ENCODE results near the gene NUFIP1. TPM values are rescaled to one million over a fixed set of nuclear protein-coding genes. Genes with fewer than 3 reads are reported as not detected.

The NUFIP1 gene
- total RNA-seq, 1 experiment from 2014 or later, result 7.3 TPM

GRCh38 chr13:44917589-44918325, 71.5 kb downstream of the NUFIP1 start:
- TF ChIP-seq EZH2 (IDR thresholded peaks at IDR 0.05; ENCODE audit: low read depth) (no peak), CTCF (conservative IDR thresholded peaks at IDR 0.05) (peak; percentile 37; the same call in 1 of the 2 replicates)
- ChIA-PET POLR2A (ENCODE audit: unreplicated experiment) (interaction anchor here (1.4 kb wide), 1 partner anchor 203 kb away, joined by 6 read pairs; no protein-coding TSS in a partner anchor), CTCF (interaction anchor here (0.9 kb wide), 1 partner anchor 14 kb away, joined by 4 read pairs; no protein-coding TSS in a partner anchor)

GRCh38 chr13:44912278-44913016, 76.8 kb downstream of the NUFIP1 start:
- H3K4me1 ChIP-seq (replicated peaks; ENCODE audit: insufficient read depth), result 0 out of 2 replicates have a peak, but pooled peaks cover 11% of the 10 kb centered on the region
- peaks cover 9% of the 10 kb centered on the region; the same call in 1 of the 2 replicates for H3F3A ChIP-seq (ENCODE audit: insufficient read depth, low read depth)
- BruUV-seq (replicated peaks), result no TSS peak
- peaks cover 11% of the 10 kb centered on the region for H3K9me3 ChIP-seq (ENCODE audit: insufficient read depth, low read depth)
- ChIA-PET POLR2A (ENCODE audit: unreplicated experiment) (no interaction called here), CTCF (no interaction called here)
- H4K20me1 ChIP-seq (ENCODE audit: insufficient read depth), result no peaks in the 10 kb centered on the region
- no peak for DNase-seq
- no peak overlapping the region for H3K4me2 ChIP-seq
- intact Hi-C loops (cut with micrococcal nuclease; ENCODE audit: unreplicated experiment), result no loop called here
- no peak overlapping the region for H3K27ac ChIP-seq
- H3K9me2 ChIP-seq (ENCODE audit: insufficient read depth), result no peaks in the 10 kb centered on the region
- TF ChIP-seq EZH2 (IDR thresholded peaks at IDR 0.05; ENCODE audit: low read depth) (no peak), CTCF (conservative IDR thresholded peaks at IDR 0.05) (no peak)
- no peak overlapping the region for H3K4me3 ChIP-seq
- H3K79me2 ChIP-seq (ENCODE audit: low read depth), result no peaks in the 10 kb centered on the region
- H3K36me3 ChIP-seq (ENCODE audit: low read depth), result no peaks in the 10 kb centered on the region
- no peaks in the 10 kb centered on the region for H3K27me3 ChIP-seq (ENCODE audit: insufficient read depth, low read depth)
- H2AFZ ChIP-seq, result no peak overlapping the region

More at GRCh38 chr13:44917589-44918325, 71.5 kb downstream of the NUFIP1 start:
- Histone ChIP-seq H4K20me1 (ENCODE audit: insufficient read depth) (no peaks in the 10 kb centered on the region), H2AFZ (peak overlapping the region; percentile 85), H3K4me2 (peak overlapping the region; percentile 79), H3K79me2 (ENCODE audit: low read depth) (no peaks in the 10 kb centered on the region), H3F3A (ENCODE audit: insufficient read depth, low read depth) (peaks cover 46% of the 10 kb centered on the region), H3K9me3 (ENCODE audit: insufficient read depth, low read depth) (no peaks in the 10 kb centered on the region; the same call in 1 of the 2 replicates), H3K27me3 (ENCODE audit: insufficient read depth, low read depth) (no peaks in the 10 kb centered on the region), H3K4me3 (peak overlapping the region; percentile 63), H3K9me2 (ENCODE audit: insufficient read depth) (no peaks in the 10 kb centered on the region), H3K4me1 (replicated peaks; ENCODE audit: insufficient read depth) (peaks cover 34% of the 10 kb centered on the region), H3K36me3 (ENCODE audit: low read depth) (no peaks in the 10 kb centered on the region), H3K27ac (peak overlapping the region; percentile 86)
- intact Hi-C loops (cut with micrococcal nuclease; ENCODE audit: unreplicated experiment), result loop anchor here (1.0 to 5.0 kb wide), 6 partner anchors 50 to 340 kb away; no protein-coding TSS in a partner anchor
- BruUV-seq (replicated peaks), result TSS peak; percentile 97
- DNase-seq, result peak; percentile 91 to 94

GRCh38 chr13:44908712-44909111, 80.6 kb downstream of the NUFIP1 start:
- Histone ChIP-seq H3K79me2 (ENCODE audit: low read depth) (no peaks in the 10 kb centered on the region), H3K4me3 (no peak overlapping the region), H3K27me3 (ENCODE audit: insufficient read depth, low read depth) (no peaks in the 10 kb centered on the region), H4K20me1 (ENCODE audit: insufficient read depth) (no peaks in the 10 kb centered on the region), H3K9me2 (ENCODE audit: insufficient read depth) (no peaks in the 10 kb centered on the region), H3K36me3 (ENCODE audit: low read depth) (no peaks in the 10 kb centered on the region), H2AFZ (no peak overlapping the region), H3K27ac (no peak overlapping the region), H3K4me1 (replicated peaks; ENCODE audit: insufficient read depth) (peaks cover 12% of the 10 kb centered on the region; the same call in 1 of the 2 replicates), H3K4me2 (no peak overlapping the region), H3K9me3 (ENCODE audit: insufficient read depth, low read depth) (peaks cover 11% of the 10 kb centered on the region), H3F3A (ENCODE audit: insufficient read depth, low read depth) (no peaks in the 10 kb centered on the region; the same call in 1 of the 2 replicates)
- ChIA-PET CTCF (no interaction called here), POLR2A (ENCODE audit: unreplicated experiment) (no interaction called here)
- TF ChIP-seq EZH2 (IDR thresholded peaks at IDR 0.05; ENCODE audit: low read depth), result no peak
- TF ChIP-seq CTCF (conservative IDR thresholded peaks at IDR 0.05), result no peak
- intact Hi-C loops (cut with micrococcal nuclease; ENCODE audit: unreplicated experiment), result no loop called here
- no TSS peak for BruUV-seq (replicated peaks)
- DNase-seq, result no peak
